HepG2 (cell line): ENCODE results near the gene CD207. TPM values are rescaled to one million over a fixed set of nuclear protein-coding genes. Genes with fewer than 3 reads are reported as not detected.

Experiments used
- CREB1 ChIP-seq, 2 experiments: fragments of 450-650 bp in 1 of 2; IDR thresholded peaks; 2 replicates each; pipeline ENCODE4 v1.6.1; 2016 to 2017; ENCODE audit warnings: control low read depth in 1 of 2, mild to moderate bottlenecking in 1 of 2, missing compliant biosample characterization in 1 of 2, missing genetic modification characterization in 1 of 2
- ELF1 ChIP-seq: sonication (generic); formaldehyde crosslinking; IDR thresholded peaks from 2 replicates; pipeline ENCODE4 v1.4.0; 2020; ENCODE audit warnings: missing genetic modification reagents
- ELK4 ChIP-seq: sonication (generic); formaldehyde crosslinking; IDR thresholded peaks from 2 replicates; pipeline ENCODE4 v1.9.0; 2021; ENCODE audit warnings: missing genetic modification reagents, borderline replicate concordance
- GATAD2A ChIP-seq: IDR thresholded peaks from 2 replicates; pipeline ENCODE4 v1.6.1; 2016
- IRF2 ChIP-seq: IDR thresholded peaks from 2 replicates; pipeline ENCODE4 v1.6.1; 2018; ENCODE audit warnings: missing genetic modification reagents, missing compliant biosample characterization
- KLF11 ChIP-seq: IDR thresholded peaks from 2 replicates; pipeline ENCODE4 v1.6.1; 2016; ENCODE audit warnings: missing compliant biosample characterization
- MEIS1 ChIP-seq: sonication (generic); formaldehyde crosslinking; IDR thresholded peaks from 2 replicates; pipeline ENCODE4 v1.9.0; 2021; ENCODE audit warnings: mild to moderate bottlenecking, missing genetic modification reagents, moderate library complexity, borderline replicate concordance
- NR2F6 ChIP-seq, 2 experiments: IDR thresholded peaks; 2 replicates each; pipeline ENCODE4 v1.6.1; 2016; ENCODE audit warnings: antibody characterized with exemption in 1 of 2, mild to moderate bottlenecking in 1 of 2
- RELA ChIP-seq: sonication (generic); formaldehyde crosslinking; IDR thresholded peaks from 2 replicates; pipeline ENCODE4 v1.4.0; 2020; ENCODE audit warnings: missing genetic modification reagents
- RXRB ChIP-seq: IDR thresholded peaks from 2 replicates; pipeline ENCODE4 v1.6.1; 2016; ENCODE audit warnings: borderline replicate concordance, missing genetic modification reagents, missing compliant biosample characterization
- SNAPC4 ChIP-seq: sonication (generic); formaldehyde crosslinking; IDR thresholded peaks from 2 replicates; pipeline ENCODE4 v1.4.0; 2020; ENCODE audit warnings: mild to moderate bottlenecking, missing genetic modification reagents
- ZNF10 ChIP-seq: sonication (generic); formaldehyde crosslinking; IDR thresholded peaks from 2 replicates; pipeline ENCODE4 v1.4.0; 2020; ENCODE audit warnings: mild to moderate bottlenecking, low read depth, missing genetic modification reagents, borderline replicate concordance
- ZNF232 ChIP-seq: sonication (generic); formaldehyde crosslinking; IDR thresholded peaks from 2 replicates; pipeline ENCODE4 v1.4.0; 2020; ENCODE audit warnings: missing genetic modification reagents, borderline replicate concordance
- ZNF496 ChIP-seq: sonication (generic); formaldehyde crosslinking; IDR thresholded peaks from 2 replicates; pipeline ENCODE4 v1.8.1; 2023; ENCODE audit warnings: mild to moderate bottlenecking, moderate library complexity, missing genetic modification reagents; ENCODE audit not compliant: insufficient replicate concordance
- ZNF570 ChIP-seq: sonication (generic); formaldehyde crosslinking; IDR thresholded peaks from 2 replicates; pipeline ENCODE4 v1.4.0; 2020; ENCODE audit warnings: mild to moderate bottlenecking, missing genetic modification reagents, borderline replicate concordance
- ZNF713 ChIP-seq: sonication (generic); formaldehyde crosslinking; IDR thresholded peaks from 2 replicates; pipeline ENCODE4 v1.4.0; 2020; ENCODE audit warnings: mild to moderate bottlenecking, missing genetic modification reagents
- ZSCAN9 ChIP-seq: IDR thresholded peaks from 2 replicates; pipeline ENCODE4 v1.6.1; 2016; ENCODE audit warnings: borderline replicate concordance
- polyA plus RNA-seq, 8 experiments: library from polyadenylated mRNA; depleted of rRNA in 3 of 8; stranded (reverse) in 7 of 8; unstranded in 1 of 8; fragments of >200 nt; fragmentation: Illumina TruSeq in 4 of 8; extraction: Trizol in 4 of 8; gene quantifications; 2 replicates each; pipeline versions ENCODE4 v1.2.1 to v1.2.3, GENCODE V29; 2011 to 2016; ENCODE audit warnings: low read depth in 4 of 8, missing spikeins in 1 of 8, mixed read lengths in 1 of 8; ENCODE audit not compliant: insufficient read depth in 1 of 8
- total RNA-seq, 5 experiments: library from RNA; depleted of rRNA; stranded (reverse); fragments of >200 nt; fragmentation: Illumina TruSeq; extraction: Trizol; gene quantifications; 2 replicates each; pipeline ENCODE4 v1.2.3, GENCODE V29; 2016; ENCODE audit warnings: low read depth in 1 of 5
- TF ChIP-seq, protein P1 (sequence below): IDR thresholded peaks from 2 replicates; pipeline ENCODE4 v1.6.1; 2016; ENCODE audit warnings: missing genetic modification reagents, missing compliant biosample characterization
- TF ChIP-seq, protein P2 (sequence below): sonication (generic); formaldehyde crosslinking; IDR thresholded peaks from 2 replicates; pipeline ENCODE4 v1.4.0; 2020; ENCODE audit warnings: missing genetic modification reagents, mild to moderate bottlenecking, borderline replicate concordance

The CD207 gene
- total and polyA plus RNA-seq, 2 of the 13 experiments (the other 11 are each of a cell fraction or from before 2014, with no cell fraction given): 0.09 to 0.15 TPM

GRCh38 chr2:70789304-70790135 lies 46.1 kb downstream of the CD207 start (continued):
- TF ChIP-seq ZNF713 (CRISPR knock-in tag) (no peak), GATAD2A (CRISPR knock-in tag) (peak; percentile 71), ELF1 (CRISPR knock-in tag) (0 out of 2 replicates have a peak, but pooled peaks have one; percentile 39), RXRB (peak; percentile 37; the same call in 1 of the 2 replicates), ELK4 (CRISPR knock-in tag) (no peak), MEIS1 (CRISPR knock-in tag) (no peak), NR2F6 (IDR thresholded peaks at IDR 0.05) (no peak), NR2F6 (CRISPR knock-in tag; IDR thresholded peaks at IDR 0.05) (peak; percentile 41; the same call in 1 of the 2 replicates), KLF11 (CRISPR knock-in tag) (0 out of 2 replicates have a peak, but pooled peaks have one; percentile 53), ZSCAN9 (CRISPR knock-in tag) (peak; percentile 37; the same call in 1 of the 2 replicates), ZNF10 (no peak), CREB1 (IDR thresholded peaks at IDR 0.05) (no peak), CREB1 (CRISPR knock-in tag; IDR thresholded peaks at IDR 0.05) (no peak), ZNF232 (no peak), RELA (CRISPR knock-in tag) (peak; percentile 79; the same call in 1 of the 2 replicates), IRF2 (peak; percentile 53; the same call in 1 of the 2 replicates), SNAPC4 (CRISPR knock-in tag) (no peak), ZNF570 (CRISPR knock-in tag) (no peak), ZNF496 (no peak)
- TF ChIP-seq, protein P1, sequence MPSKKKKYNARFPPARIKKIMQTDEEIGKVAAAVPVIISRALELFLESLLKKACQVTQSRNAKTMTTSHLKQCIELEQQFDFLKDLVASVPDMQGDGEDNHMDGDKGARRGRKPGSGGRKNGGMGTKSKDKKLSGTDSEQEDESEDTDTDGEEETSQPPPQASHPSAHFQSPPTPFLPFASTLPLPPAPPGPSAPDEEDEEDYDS (CRISPR knock-in tag): peak; percentile 43; the same call in 1 of the 2 replicates
- TF ChIP-seq, protein P2, sequence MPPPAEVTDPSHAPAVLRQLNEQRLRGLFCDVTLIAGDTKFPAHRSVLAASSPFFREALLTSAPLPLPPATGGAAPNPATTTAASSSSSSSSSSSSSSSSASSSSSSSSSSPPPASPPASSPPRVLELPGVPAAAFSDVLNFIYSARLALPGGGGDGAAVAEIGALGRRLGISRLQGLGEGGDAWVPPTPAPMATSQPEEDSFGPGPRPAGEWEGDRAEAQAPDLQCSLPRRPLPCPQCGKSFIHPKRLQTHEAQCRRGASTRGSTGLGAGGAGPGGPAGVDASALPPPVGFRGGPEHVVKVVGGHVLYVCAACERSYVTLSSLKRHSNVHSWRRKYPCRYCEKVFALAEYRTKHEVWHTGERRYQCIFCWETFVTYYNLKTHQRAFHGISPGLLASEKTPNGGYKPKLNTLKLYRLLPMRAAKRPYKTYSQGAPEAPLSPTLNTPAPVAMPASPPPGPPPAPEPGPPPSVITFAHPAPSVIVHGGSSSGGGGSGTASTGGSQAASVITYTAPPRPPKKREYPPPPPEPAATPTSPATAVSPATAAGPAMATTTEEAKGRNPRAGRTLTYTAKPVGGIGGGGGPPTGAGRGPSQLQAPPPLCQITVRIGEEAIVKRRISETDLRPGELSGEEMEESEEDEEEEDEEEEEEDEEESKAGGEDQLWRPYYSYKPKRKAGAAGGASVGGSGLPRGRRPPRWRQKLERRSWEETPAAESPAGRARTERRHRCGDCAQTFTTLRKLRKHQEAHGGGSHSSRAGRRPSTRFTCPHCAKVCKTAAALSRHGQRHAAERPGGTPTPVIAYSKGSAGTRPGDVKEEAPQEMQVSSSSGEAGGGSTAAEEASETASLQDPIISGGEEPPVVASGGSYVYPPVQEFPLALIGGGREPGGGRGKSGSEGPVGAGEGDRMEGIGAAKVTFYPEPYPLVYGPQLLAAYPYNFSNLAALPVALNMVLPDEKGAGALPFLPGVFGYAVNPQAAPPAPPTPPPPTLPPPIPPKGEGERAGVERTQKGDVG (CRISPR knock-in tag): peak; percentile 26; the same call in 1 of the 2 replicates
